AG09319 (cell line): ENCODE data around the gene CNDP1.
"Not testable (repeated sequence)": the region's sequence is repeated elsewhere in the genome, so short reads cannot be mapped to it uniquely, and the experiment has no call there.

Experiments
- DNase-seq: peaks from one replicate; pipeline ENCODE4 v3.0.0-alpha.2; 2010; ENCODE audit warnings: low read depth; ENCODE audit errors: extremely low read depth
- TF ChIP-seq, protein P1 (sequence below): IDR thresholded peaks from 2 replicates; pipeline ENCODE4 v1.5.1; 2011; ENCODE audit warnings: low read depth, mild to moderate bottlenecking, inconsistent platforms, low read length, moderate library complexity

Gene CNDP1

DNA sequence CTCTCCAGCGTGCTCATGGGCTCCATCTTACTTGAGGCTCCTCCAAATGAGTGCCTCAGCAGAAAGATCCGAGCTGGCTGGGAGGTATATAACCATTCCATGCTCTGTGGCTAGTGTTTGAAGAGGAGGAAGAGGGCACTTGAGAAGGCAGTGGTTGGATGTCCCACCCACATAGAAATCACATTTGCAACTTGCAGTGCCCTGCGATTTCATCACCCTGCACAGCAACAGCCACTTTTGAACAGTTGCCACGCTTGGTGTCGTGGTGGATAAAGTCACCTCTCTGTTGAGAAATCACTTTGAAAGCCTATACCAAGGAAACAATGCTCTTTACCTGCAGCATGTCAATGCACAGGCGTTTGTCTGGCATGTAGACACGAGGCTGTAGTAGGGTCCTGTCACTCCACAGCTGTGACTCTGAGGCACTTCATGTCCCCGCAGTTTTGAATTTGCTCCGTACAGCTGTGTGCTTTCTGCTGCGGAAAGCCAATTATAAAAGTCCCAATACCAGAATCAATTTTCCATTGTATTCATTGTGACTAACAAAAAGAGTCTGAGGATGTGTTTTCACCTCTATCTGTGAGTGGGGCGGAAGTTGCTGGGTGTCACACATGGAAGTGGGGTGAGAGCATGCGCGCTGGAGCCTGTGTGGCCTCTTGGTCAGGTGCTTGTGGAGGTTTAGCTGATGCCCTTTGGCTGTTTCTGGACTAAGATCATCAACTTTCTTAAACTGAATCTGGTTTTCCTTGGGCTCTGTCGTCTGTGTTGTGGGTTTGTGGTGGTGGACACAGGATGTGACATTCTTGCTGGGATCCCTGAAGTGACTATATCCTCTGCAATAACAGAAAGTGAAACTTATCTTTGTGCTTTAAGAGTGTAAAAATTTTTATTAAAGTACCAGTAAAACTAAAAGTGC, 35.3 kb upstream of the CNDP1 start:
- TF ChIP-seq, protein P1, sequence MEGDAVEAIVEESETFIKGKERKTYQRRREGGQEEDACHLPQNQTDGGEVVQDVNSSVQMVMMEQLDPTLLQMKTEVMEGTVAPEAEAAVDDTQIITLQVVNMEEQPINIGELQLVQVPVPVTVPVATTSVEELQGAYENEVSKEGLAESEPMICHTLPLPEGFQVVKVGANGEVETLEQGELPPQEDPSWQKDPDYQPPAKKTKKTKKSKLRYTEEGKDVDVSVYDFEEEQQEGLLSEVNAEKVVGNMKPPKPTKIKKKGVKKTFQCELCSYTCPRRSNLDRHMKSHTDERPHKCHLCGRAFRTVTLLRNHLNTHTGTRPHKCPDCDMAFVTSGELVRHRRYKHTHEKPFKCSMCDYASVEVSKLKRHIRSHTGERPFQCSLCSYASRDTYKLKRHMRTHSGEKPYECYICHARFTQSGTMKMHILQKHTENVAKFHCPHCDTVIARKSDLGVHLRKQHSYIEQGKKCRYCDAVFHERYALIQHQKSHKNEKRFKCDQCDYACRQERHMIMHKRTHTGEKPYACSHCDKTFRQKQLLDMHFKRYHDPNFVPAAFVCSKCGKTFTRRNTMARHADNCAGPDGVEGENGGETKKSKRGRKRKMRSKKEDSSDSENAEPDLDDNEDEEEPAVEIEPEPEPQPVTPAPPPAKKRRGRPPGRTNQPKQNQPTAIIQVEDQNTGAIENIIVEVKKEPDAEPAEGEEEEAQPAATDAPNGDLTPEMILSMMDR, result no peak
- no peak for DNase-seq

DNA sequence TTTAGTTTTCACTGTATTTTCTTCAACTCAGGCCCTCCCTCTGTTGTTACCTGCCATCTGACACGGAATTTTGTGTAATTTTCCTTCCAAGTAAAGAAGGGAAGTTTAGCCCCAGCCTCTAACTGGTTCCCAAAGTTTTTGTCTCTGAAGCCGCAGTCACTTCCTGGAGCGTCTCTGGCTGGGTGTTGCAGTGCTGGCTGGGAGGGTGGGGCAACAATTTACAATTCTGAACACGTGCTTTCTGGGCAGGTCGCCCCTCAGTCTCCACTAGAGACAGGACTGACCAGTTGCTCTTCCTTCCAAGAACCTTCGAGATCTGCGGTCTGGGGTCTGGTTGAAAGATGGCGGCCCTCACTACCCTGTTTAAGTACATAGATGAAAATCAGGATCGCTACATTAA, 34.7 kb upstream of the CNDP1 start:
- DNase-seq, result no peak

DNA sequence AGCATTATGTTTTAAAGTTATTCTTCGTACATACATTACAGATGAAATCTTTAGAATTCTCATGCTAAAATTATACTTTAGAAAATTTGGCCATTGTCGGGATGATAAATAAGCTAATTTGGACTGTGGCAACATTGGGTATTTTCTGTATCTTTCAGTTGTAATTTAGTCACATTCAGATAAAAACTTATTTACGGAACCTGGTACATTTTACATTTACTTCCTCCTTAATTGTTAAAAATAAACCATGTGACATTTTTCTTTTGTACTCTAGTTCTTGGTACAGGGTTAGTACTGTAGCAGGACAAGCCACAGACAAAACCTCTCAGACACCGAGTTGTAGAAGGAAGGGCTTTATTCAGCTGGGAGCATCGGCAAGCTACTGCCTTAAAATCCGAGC, 33.9 kb upstream of the CNDP1 start:
- no peak for DNase-seq
- TF ChIP-seq, protein P1, result no peak

More for the DNA sequence above, 34.7 kb upstream of the CNDP1 start:
- TF ChIP-seq, protein P1, result no peak

DNA sequence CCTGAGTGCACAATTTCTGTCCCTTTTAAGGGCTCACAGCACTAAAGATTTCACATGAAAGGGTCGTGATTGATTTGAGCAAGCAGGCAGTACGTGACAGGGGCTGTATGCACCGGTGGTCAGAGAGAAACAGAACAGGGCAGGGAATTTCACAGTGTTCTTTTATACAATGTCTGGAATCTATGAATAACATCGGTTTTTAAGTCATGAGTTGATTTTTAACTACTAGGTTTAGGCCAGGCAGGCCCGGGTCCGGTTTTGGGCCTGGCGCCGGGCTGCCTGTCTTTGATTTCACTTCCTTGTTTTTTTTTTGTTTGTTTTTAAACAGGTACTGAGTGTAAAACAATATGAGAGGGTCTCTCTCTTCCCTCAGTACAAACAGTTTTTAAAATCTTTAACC, 33.5 kb upstream of the CNDP1 start:
- DNase-seq, result not testable (repeated sequence)

DNA sequence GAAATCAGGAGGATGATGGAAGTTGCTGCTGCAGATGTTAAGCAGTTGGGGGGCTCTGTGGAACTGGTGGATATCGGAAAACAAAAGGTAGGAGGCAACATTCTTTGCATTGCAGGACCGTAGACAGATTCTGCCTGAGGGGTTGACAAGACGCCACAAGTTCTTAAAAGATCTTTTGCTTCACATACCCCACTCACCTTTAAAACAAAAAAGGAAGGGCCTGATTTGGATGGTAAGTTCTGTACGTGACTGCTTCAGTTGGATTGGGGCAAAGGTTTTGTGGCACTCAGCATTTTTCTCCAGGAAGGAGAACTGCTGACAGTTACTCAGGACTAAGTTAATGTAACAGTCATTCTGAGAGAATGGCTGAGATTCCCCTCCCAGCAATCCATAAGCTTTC, 32.9 kb upstream of the CNDP1 start:
- no peak for DNase-seq
- TF ChIP-seq, protein P1, result no peak

DNA sequence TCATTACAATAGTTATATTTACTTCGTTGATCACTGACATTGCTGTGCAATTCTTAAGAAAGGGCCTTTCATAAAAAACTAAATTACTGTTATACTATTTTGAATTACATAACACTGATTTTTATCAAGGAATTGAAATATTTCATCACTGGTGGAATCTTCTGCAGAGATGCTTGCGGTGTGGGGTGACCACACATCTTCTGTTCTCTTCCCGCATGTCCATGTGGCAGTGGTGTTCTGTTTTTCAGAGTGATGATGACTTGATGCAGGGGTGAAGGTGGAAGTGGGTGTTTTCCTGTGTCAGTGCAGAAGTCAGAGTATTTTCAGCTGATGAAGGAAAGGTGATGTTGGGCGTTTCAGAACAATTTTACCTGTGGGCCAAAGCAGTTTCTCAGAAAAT, 31.2 kb upstream of the CNDP1 start:
- TF ChIP-seq, protein P1, result no peak
- DNase-seq, result no peak

DNA sequence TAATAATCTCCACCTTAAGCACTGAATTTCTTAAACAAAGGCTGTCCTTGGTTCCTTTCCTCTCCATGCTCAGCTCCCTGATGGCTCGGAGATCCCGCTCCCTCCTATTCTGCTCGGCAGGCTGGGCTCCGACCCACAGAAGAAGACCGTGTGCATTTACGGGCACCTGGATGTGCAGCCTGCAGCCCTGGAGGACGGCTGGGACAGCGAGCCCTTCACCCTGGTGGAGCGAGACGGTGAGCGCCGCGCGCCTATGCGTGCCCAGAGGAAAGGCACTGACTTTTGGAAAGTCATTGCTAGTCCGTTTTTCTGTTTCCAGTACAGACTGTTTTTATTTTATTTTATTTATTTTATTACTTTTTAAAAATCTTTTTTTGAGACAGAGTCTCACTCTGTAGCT, 28.5 kb upstream of the CNDP1 start:
- TF ChIP-seq, protein P1, result no peak
- DNase-seq, result no peak

DNA sequence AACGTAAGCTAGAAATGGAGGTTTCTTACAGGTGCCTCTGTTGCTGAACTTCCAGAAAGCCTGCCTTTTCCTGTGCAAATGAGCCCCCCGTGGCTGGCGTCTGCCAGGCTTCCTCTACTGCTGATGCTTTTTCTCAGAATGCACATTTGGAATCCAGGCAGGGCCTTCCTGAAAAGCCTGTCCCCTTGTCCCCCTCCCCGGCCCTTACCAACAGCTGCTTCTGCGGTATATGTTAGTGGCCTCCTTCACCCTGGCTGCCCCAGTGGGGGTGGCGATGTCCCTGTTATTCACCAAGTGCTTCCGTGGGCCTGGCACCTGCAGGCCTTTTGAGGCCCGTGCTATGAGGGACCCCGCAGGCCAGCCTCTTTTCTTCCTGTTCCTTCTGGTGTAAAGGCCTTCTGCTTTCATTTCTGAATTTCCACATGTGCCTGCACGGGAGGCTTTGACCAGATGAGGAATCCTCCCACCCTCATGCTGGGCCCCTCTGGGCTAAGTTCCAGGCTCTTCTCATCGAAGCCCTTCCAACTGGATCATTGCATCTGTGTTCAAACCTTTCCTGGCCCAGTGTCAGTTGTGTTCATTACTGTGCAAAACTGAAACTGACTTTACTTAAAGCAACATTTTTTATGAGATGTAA, 27.7 kb upstream of the CNDP1 start:
- TF ChIP-seq, protein P1, result no peak
- no peak for DNase-seq
